GM21737 (cell line): ENCODE measurements around the gene KCNQ1.

Experiments
- ATAC-seq: cut with Tn5 transposase; IDR thresholded peaks from one replicate; pipeline ENCODE4 v1.9.1; 2021; ENCODE audit warnings: mild to moderate bottlenecking, moderate library complexity; ENCODE audit not compliant: unreplicated experiment

Gene KCNQ1

DNA sequence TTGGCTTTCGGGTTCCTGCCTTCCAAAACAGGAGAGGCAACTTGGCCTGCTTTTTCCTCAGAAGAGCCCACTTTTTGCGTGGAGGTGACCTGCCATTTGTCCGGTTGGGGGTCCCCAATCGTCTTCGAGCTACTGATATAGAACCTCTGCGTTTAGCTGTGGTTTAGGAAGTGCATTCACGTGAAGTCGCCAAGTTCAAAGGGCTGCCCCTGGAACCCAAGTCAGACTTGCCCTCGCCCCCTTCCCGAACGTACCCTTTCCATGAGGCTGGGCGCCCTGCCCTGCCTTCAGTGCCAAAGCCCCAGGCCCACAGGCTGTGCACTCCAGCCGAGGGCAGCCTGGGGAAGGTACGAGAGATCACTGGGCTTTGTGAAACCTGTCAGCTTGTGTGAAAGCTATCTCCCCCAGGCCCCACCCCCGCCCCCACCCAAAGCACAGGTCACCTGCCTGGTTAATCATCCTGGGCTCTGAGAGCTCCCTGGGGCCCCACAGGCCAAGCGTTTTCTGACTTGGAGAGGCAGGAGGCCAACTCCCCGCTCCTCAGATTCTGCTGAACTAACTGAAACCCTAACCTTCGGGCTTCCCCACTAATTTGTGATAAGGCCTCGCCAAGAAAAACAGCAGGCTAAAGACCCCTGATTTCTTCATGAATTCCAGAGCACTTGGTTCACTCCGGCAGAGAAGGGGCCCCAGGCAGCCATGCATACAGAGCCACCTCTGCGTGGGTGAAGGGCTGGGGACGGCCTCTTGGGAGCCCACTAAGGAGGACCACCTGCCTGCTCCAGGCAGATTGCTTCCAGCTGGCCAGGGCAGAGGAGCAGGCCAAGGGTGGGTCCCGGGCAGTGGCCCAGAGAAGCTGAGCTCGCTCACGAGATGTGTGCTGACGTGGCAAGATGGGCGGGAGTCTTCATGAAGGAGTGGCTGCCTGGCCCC is 280.8 kb downstream of the KCNQ1 start:
- ATAC-seq: no peak

DNA sequence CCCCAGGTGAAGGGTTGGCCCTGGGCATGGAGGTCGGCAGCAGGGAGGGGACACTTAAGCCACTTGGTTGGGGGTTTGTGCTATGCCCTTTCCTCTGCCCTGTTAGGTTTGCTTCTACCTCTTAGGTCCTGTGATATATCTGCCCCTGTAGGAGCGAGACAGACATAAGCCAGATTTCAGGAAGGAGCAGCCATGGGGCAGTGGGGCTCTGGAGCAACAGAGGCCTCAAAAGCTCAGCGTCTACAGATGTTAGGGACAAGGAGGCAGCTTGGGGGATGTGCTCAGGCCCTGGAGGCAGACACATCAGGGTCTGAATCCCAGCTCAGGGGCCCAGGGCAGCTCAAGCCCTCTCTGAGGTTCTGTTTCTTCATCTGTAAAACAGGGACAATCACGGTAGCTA is 282.2 kb downstream of the KCNQ1 start:
- no peak for ATAC-seq

DNA sequence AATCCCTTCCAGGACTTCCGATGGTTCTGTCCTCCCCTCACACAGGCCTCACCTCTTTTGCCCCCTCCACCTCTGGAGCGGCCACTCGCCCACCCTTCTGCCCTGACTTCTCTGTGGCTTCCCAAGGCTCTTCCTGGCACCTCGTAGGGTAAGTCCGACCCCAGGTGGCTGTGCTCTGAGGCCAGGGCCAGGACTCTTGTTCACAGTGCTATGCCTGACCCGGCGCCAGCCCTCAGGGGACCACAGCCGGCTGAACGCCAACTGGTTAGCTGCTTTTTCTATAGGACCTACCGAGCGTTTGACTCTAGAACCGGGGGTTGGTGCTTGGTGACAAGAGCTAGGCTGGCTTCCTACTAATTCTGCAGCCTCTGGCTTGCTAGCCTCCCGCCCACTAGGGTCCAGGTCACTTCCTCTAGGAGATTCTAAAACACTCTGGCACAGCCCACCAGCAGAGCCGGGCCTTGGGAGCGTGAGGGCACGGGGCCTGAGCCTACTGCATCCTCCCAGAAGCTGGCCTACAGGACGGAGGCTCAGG is 283.4 kb downstream of the KCNQ1 start:
- ATAC-seq: no peak

DNA sequence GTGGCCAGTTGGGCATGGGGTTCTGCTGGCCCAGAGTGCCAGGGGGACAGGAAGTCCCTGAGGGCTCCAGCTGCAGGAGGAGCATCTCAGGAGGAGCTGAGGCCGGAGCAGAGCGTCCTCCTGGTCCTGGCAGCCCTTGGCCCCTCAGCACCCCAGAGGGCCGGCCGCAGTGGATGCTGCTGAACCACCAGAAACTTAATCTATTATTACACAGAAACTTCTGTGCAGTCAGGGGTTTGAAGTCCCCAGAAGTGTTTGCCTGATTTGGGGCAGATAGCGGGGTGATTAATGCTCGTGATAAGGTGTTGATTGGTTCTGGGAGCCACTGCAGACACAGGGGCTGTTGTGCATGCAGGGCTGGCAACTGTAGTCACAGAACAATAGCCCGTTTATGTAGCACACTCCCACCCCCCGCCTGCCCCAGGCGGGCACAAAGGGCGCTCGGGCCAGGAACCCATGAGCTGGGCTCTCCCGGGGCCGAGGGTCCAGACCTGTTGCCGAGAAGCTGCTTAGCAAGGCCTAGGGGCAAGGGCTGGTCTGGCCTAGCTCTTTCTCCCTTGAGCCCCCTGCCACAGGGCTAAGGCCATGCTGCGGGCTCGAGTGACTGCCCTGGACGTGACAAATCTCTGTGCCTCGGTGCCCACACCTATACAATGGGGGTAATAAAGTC is 284.0 kb downstream of the KCNQ1 start:
- no peak for ATAC-seq

DNA sequence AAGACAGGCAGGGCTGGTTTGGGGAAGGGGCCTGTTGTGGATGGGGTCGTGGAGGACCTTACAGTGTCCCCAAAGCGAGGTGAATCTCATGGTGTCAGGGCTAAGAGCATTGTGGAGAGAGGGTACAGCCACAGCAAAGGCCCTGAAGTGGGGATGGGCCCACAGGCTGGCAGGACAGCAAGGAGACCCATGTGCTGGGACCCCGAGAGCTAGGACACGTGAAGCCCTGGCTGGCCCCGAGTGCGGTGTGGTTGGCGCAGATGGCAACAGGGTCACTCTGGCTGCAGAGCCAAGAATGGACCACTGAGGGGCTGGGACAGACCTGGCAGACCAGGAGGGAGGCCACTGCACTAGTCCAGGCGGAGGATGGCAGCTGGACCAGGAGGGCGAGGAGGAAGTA is 285.0 kb downstream of the KCNQ1 start:
- no peak for ATAC-seq

DNA sequence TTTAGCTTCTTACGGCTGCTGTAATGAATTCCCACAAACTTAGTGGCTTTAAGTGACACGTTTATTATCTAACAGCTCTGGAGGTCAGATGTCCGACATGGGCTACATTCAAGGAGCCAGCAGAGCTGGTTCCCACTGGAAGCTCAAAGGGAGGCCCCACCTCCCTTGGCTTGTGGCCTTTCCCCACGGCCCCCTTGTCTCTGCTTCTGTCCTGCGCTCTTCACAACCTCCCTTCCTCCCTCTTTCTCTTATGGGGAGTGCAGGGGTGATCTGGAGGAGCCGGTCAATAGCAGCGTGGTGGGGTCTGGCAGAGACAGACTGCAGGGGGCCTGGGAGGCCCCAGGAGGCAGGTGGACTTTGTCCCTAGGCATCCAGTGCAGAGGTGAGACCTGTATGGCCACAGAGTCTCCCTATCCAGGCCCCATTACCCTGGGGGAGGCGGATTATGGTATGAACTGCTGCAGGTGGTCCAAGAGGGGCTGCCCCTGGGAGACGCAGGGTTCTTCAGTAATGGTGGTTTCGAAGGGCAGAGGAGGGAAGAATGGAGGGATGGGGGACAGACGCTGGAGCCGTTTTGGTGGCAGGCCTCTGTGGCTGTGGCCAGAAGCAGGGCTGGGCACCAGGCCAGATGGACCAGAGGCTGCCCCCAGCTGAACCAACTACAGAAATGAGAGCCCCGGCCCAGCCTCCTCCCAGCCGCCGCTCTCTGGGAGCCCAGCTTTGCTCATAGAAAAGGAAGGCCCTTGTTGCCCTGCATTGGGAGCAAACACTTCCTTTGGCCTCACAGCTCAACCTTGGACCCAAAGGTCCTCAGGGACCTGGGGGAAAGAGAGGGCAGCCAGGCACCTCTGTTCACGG is 285.7 kb downstream of the KCNQ1 start:
- ATAC-seq: no peak

DNA sequence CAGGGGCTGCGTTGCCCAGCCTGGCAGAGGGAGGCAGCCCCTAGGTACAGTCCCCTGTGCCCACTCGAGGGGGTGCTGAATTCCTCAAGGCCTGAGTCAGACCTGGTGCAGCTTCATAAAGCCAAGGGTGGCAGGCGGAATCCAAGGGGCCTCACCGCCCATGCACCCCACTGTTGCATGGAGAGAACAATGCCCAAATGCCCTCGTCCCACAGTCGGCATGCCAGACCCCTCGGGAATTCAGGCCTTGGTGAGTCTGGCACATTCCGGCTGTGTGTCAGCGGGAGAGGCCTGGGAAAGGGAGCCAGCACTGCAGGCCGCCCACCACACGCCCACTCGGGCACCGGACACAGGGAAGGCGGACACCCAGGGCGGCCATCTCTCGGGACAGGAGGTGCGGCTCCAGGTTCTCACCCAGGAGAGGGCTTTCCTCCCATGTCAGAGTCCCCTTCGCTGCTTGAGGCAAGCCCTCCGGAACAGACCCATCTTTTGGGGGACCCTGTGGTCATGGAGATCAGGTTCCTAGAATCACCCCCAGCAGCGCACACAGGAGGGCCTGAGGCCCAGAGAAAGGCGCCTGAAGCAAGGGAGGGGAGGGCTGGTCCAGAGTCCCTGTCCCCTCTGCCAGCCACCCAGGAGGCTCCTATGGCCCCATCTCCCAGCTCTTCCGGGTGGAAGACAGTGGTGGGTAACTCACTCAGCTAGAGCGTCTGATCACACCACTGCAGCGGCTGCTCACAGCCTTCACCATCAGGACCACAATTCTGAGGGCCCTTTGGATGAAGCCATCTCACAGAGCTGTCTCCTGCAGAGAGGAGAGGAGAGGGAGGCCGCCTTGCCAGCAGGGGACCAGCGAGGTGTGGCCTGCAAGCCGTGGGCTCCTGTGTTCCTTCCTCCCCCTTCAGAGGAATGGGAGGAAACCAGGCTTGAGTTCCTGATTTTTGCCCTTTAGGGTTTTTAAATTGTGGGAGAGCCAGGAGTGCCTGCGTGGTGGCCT is 286.6 kb downstream of the KCNQ1 start:
- ATAC-seq: no peak

DNA sequence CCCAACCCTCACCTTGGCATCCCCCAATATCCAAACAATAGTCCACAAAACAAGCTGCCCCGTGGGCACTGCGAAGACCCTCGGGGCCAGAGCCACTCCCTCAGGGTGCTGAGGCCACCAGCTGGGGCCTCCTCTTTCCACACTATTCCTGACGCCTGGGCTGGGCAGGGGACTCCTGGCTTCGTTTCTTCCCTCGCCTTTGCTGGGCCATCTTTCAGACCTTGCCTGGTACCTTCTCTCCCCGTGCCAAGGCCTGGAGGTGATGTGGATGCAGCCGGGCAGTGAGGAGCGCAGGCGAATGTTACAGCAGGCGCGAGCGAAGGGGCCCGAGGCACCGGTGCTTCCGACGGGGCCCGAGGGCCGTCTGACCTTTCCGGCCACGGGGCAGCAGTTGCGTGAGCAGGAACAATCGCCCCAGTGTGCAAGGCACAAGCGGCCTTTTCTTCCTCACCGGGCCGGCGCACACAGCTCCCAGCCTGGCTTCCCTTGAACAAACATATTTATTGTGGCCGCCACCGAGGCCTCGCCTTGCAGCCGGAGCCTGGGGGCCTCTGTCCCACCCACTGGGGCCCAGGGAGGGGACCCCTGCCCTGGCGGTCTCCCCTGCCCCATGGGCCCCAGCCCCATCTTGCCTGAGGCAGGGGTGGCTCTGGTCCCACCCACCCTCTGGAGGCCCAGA is 287.6 kb downstream of the KCNQ1 start:
- no peak for ATAC-seq

DNA sequence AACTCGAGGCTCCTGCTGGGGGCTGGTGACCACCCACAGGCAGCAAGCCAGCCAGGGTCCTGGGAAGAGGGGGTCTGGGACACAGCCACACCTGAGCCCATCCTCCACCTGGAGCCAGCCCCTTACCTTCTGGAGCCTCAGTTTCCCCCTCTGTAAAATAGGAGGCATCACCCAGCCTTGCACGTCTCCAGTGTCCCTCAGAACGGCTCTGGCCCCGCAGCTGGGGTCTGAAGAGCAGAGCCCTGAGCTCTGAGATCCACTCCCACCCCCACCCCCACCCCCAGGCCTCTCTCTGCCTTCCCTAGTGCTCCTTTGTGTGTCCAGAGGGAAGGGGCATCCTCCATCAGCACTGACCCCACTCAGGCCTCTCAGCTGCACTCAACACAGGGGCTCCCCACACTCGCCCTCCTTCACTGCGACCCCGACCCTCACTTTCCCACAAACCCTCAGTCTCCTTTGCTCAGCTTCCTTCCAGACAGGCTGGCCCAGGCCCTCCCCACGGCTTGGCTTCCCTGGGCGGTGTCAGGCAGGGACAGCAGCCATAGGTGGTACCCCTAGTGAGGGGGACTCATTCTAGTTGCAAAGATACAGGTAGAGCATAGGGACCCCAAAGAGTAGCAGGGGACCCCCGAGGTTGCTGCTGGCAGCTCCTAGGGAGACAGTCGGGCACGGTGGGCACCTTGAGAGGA is 288.3 kb downstream of the KCNQ1 start:
- no peak for ATAC-seq

DNA sequence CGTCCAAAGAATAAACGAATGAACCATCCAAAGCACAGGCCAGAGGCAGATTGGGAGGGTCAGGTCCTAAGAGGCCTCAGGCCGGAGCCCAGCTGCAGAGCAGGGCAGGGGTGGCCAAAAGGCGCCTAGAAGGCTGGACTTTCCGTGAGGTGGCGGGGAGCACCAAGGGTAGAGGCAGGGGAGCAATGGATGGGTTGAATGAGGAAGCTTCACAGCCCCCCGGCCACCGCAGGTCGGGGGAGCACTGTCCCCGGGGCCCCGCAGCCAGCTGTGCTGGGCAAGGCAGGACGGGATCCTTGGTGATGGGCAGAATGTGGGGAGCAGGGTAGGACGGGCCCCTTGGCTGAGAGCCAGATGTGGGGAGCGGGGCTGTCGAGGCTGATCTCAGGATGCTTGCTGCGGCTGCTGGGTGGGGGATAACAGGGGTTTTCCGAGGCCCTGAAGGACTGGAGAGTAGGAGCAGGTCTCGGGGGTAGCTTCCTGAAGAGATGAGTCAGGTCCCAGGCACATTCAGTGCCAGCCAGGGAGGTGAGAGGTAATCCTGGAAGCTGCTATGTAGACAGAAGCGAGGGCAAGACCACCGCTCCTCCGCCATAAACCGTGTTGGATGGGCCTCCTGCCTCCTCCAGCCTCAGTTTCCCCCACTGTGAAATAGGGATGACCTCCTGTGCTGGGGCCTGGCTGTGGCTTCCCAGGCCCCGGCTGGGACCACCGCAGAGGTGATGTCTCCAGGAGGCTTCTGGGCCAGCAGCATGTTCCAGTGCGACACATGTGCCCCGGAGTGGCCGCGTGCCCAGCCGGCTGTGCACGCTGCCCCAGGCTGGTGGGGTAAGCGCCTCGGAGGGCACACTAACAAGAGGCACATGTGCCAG is 289.6 kb downstream of the KCNQ1 start:
- no peak for ATAC-seq

DNA sequence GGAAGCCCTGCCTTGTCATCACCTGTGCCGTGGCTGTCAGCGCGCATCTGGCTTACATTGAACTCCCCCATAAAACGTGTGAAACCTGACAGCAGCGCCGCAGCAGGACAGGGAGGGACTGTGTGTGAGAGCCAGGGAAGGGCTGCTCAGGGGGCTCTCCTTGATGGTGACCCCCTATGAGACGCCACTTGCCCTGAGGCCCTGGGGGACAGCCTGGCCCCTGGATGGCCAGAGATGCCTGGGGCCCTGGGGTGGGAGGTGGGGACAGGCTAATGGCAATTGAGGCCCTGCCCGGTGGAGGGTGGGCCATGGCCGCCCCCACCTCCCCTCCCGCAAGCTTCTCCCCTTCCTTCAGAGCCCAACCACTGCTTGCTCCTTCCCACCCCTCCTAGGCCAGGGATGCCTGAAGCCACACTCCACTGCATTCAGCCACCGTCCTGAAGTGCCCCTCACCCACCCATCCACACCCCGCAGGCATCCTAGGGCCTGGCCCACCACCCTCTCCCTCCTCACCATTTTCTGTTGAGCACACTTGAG is 290.3 kb downstream of the KCNQ1 start:
- ATAC-seq: no peak

DNA sequence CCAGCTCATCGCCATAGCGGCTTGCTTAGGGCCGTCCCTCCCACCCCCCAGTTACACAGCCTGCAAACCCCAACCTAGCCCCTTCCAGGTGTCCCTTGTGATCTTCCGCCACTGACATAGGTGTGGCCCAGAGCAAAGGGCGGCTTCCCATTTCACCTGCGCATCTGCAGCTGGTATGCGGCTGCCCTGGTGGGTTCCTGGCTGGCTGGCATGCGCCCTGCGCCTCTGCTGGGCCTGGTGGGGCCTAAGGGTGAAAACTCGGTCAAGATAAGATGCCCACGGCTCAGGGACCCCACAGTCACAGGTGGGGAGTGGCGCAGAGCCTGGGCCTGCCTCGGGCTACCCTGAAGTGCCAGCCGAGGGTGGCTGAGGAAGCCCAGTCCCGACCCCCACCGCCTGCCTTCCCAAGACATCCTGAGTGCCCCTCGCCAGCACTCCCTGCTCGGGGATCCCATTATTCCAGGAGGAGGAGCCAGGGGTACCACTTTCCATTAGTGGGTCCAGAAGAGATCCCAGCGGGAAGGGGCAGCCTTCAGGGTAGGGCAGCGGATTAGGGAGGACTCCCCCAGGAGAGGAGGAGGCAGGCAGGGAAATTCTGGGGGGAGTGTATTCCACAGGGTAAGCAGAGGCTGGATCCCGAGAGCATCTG is 291.9 kb downstream of the KCNQ1 start:
- no peak for ATAC-seq

DNA sequence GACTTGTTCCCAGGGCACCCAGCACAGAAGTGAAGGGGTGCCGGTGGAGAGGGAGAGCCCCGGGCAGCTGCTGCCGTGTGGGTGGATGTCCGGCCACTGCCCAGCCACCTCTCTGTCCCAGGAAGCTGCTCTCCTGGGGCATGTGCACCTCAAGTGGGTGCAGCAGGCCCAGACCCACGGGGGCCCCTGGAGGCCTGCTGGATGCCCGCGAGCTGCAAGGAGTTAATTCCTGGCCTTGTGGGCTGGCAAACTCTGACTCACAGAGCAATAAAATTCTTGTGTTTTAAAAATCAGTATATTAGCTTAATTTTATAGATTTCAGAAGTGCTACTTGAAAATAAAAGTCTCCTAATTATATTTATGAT is 292.4 kb downstream of the KCNQ1 start:
- ATAC-seq: no peak

DNA sequence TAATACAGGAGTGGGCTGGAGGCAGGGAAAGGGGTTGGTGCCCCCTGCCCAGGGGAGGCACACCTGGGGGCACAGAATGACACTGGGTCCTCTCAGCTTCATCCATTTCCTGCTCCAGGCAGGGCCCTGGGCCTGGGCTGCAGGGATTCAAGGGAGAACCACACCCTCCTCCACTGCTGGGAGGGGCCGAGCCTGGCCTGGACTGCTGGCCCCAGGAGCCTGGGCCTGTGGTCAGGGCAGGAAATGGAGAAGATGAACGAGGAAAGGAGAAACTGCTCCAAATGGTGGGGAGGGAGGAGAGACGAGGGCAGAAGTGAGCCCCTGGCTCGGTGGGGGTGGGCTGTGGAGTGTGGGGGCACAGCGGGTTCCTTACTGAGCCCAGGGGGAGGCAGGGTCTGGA is 293.1 kb downstream of the KCNQ1 start:
- ATAC-seq: no peak

DNA sequence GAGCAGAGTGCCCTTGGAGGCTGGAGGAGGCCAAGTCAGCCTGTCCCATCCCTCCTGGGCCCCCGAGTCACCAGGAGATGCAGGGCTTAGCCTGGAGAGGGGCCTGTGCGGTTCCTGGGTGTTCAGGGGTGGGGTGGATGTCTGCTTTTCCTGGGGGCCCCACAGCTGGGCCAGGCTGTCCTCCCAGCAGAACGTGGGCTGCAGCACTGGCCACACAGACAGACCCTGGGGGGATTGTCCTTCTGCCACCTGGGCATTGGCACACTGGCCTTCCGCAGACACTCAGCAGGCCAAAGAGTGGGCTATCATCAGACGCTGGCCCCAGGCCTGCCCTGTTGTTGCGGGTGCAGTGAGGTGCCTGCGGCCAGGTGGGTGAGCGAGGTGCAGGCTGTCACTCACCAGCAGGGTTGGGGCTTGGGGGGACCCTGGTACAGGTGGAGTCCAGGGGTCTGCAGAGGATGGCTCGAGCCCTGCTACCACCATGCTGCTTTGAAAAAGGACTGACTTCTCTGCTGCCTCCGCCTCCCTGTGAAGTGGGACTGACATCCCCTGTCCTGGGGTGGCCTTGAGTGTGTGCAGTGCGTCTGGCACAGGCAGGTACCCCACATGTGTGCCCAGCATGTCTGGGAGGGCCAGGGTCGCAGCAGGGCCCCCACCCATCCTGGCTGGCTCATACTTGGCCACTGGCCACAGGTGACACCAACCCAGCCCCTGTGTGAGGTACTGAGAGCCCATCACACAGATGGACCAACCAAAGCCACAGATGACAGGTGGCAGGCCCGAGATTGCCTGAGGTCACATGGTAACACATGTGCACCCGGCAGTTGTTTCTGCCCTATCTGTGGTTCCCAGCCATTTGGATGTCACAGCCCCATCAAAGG is 294.0 kb downstream of the KCNQ1 start:
- no peak for ATAC-seq
